Measurements from ENCODE around the gene RGS7.

DNA sequence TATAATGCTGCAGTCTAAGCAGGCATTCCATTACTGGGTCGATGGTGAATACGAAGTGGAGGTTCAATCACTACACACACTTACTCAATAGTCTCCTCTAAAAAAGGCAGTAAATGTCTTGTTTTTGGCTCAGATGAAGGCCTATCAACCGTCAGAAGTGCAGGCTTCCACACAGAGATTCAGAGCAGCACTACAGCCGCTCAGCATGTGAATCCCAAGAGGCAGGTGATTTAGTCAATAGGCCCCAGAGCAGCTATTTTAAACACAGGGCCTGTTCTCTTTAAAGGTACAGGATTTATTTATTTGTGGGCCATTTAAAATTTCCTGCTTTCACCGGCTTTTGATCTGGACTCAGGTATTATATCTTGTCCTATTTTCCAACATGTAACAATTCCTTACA, 293.7 kb downstream of the RGS7 start:
- TF ChIP-seq, protein P1, sequence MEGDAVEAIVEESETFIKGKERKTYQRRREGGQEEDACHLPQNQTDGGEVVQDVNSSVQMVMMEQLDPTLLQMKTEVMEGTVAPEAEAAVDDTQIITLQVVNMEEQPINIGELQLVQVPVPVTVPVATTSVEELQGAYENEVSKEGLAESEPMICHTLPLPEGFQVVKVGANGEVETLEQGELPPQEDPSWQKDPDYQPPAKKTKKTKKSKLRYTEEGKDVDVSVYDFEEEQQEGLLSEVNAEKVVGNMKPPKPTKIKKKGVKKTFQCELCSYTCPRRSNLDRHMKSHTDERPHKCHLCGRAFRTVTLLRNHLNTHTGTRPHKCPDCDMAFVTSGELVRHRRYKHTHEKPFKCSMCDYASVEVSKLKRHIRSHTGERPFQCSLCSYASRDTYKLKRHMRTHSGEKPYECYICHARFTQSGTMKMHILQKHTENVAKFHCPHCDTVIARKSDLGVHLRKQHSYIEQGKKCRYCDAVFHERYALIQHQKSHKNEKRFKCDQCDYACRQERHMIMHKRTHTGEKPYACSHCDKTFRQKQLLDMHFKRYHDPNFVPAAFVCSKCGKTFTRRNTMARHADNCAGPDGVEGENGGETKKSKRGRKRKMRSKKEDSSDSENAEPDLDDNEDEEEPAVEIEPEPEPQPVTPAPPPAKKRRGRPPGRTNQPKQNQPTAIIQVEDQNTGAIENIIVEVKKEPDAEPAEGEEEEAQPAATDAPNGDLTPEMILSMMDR (conservative IDR thresholded peaks at IDR 0.05 in 1 of 2, IDR thresholded peaks at IDR 0.05 in 1 of 2; ENCODE audit: extremely low read depth in 1 of 2, insufficient read depth in 1 of 2, low read depth in 1 of 2, low read length in 2 of 2) = no peak
- no peak for TF ChIP-seq EZH2 (IDR thresholded peaks at IDR 0.05; ENCODE audit: borderline replicate concordance, low read length)

All from mammary epithelial cell (primary cell).